K562 (cell line): ENCODE measurements around the gene LIG3. TPM values are rescaled to one million over a fixed set of nuclear protein-coding genes. Genes with fewer than 3 reads are reported as not detected.

Experiments
- CEBPG ChIP-seq, 3 experiments: fragments of 200-800 bp in 1 of 3; sonication (Bioruptor generic) in 1 of 3; sonication (generic) in 1 of 3; formaldehyde crosslinking in 1 of 3; IDR thresholded peaks in 2 of 3; conservative IDR thresholded peaks in 1 of 3; 2 replicates each; pipeline versions ENCODE4 v1.6.1 to v1.8.0; 2016 to 2022; ENCODE audit warnings: missing compliant biosample characterization in 2 of 3, missing genetic modification characterization in 2 of 3, mild to moderate bottlenecking in 1 of 3, missing genetic modification reagents in 1 of 3
- E2F3 ChIP-seq: fragments of 250-450 bp; sonication (Bioruptor Pico); IDR thresholded peaks from 2 replicates; pipeline ENCODE4 v1.4.0; 2020; ENCODE audit warnings: mild to moderate bottlenecking
- EP300 ChIP-seq: IDR thresholded peaks from 2 replicates; pipeline ENCODE4 v1.6.1; 2012; ENCODE audit warnings: low read length, improper control_type of control experiment
- GTF2F1 ChIP-seq: IDR thresholded peaks from 2 replicates; pipeline ENCODE4 v1.6.1; 2011; ENCODE audit warnings: low read depth, low read length, improper control_type of control experiment
- HDAC1 ChIP-seq, 2 experiments: fragments of 450-650 bp; IDR thresholded peaks; 2 replicates each; pipeline ENCODE4 v1.6.1; 2016 to 2017; ENCODE audit warnings: inconsistent platforms in 1 of 2, mild to moderate bottlenecking in 1 of 2, moderate library complexity in 1 of 2
- HMGXB4 ChIP-seq: sonication (generic); formaldehyde crosslinking; IDR thresholded peaks from 2 replicates; pipeline ENCODE4 v1.8.1; 2023; ENCODE audit warnings: mild to moderate bottlenecking, missing genetic modification reagents
- HNRNPH1 ChIP-seq: fragments of 200-400 bp; formaldehyde crosslinking; optimal IDR thresholded peaks from 2 replicates; pipeline ENCODE3; 2017; ENCODE audit warnings: low read depth, mild to moderate bottlenecking, low read length, moderate library complexity
- KAT8 ChIP-seq: fragments of 450-650 bp; IDR thresholded peaks from 2 replicates; pipeline ENCODE4 v1.6.1; 2016; ENCODE audit warnings: low read depth, mild to moderate bottlenecking
- KLF13 ChIP-seq: fragments of 450-650 bp; IDR thresholded peaks from 2 replicates; pipeline ENCODE4 v1.6.1; 2016; ENCODE audit warnings: missing genetic modification characterization, low read depth, mild to moderate bottlenecking, missing compliant biosample characterization, moderate library complexity, borderline replicate concordance
- MAX ChIP-seq: sonication (generic); formaldehyde crosslinking; IDR thresholded peaks from 2 replicates; pipeline ENCODE4 v1.9.0; 2022; ENCODE audit warnings: mild to moderate bottlenecking, missing genetic modification reagents
- MBD2 ChIP-seq: sonication (generic); IDR thresholded peaks from 2 replicates; pipeline ENCODE4 v1.6.1; 2016; ENCODE audit warnings: low read depth, borderline replicate concordance
- PML ChIP-seq: IDR thresholded peaks from 2 replicates; pipeline ENCODE4 v1.6.1; 2012; ENCODE audit warnings: low read length, inconsistent platforms
- POLR2G ChIP-seq: fragments of 200-400 bp; formaldehyde crosslinking; IDR thresholded peaks from 2 replicates; pipeline ENCODE4 v1.6.1; 2017; ENCODE audit warnings: low read depth, mild to moderate bottlenecking, antibody characterized with exemption, low read length, moderate library complexity
- RBM34 ChIP-seq: fragments of 200-400 bp; formaldehyde crosslinking; IDR thresholded peaks from 2 replicates; pipeline ENCODE4 v1.6.1; 2018; ENCODE audit warnings: low read length, borderline replicate concordance; ENCODE audit not compliant: insufficient read depth
- SIN3A ChIP-seq, 2 experiments: fragments of 150-350 bp in 1 of 2; IDR thresholded peaks; 2 replicates each; pipeline ENCODE4 v1.6.1; 2011 to 2016; ENCODE audit warnings: borderline replicate concordance in 2 of 2, low read depth in 2 of 2, low read length in 2 of 2, mild to moderate bottlenecking in 2 of 2, moderate library complexity in 2 of 2; ENCODE audit not compliant: control insufficient read depth in 1 of 2
- THRA ChIP-seq: fragments of 450-650 bp; IDR thresholded peaks from 2 replicates; pipeline ENCODE4 v1.6.1; 2017; ENCODE audit warnings: mild to moderate bottlenecking, moderate library complexity
- ZC3H4 ChIP-seq: sonication (generic); formaldehyde crosslinking; IDR thresholded peaks from 2 replicates; pipeline ENCODE4 v1.9.0; 2021; ENCODE audit warnings: missing genetic modification reagents, borderline replicate concordance
- ZC3H8 ChIP-seq: fragments of 450-650 bp; IDR thresholded peaks from 2 replicates; pipeline ENCODE4 v1.6.1; 2017
- ZNF436 ChIP-seq: fragments of 250-450, 450-650 bp; sonication (Bioruptor Pico); formaldehyde crosslinking; IDR thresholded peaks from 2 replicates; pipeline ENCODE4 v1.7.0; 2020; ENCODE audit warnings: mild to moderate bottlenecking
- polyA plus RNA-seq, 8 experiments: library from polyadenylated mRNA; depleted of rRNA in 4 of 8; stranded (reverse) in 5 of 8; unstranded in 3 of 8; fragments of >200 nt; fragmentation: Nextera tagmentation in 2 of 8; fragmentation: Illumina TruSeq in 1 of 8; extraction: Ambion mirVana in 2 of 8; extraction: Trizol in 1 of 8; gene quantifications; 2 replicates each; pipeline versions ENCODE4 v1.2.1 to v1.2.3, GENCODE V29; 2011 to 2014; ENCODE audit warnings: inconsistent platforms in 1 of 8, missing spikeins in 1 of 8
- total RNA-seq, 7 experiments: library from RNA; depleted of rRNA in 6 of 7; stranded (reverse); fragments of >200 nt in 6 of 7; fragmentation: Illumina TruSeq in 2 of 7; extraction: Trizol in 2 of 7; gene quantifications; 2 replicates each; pipeline versions ENCODE4 v1.2.1 to v1.2.3, GENCODE V29; 2011 to 2021; ENCODE audit warnings: low replicate concordance in 1 of 7
- TF ChIP-seq, protein P1 (sequence below): sonication (generic); formaldehyde crosslinking; IDR thresholded peaks from 2 replicates; pipeline ENCODE4 v1.8.0; 2022; ENCODE audit warnings: mild to moderate bottlenecking, missing genetic modification reagents
- TF ChIP-seq, protein P2 (sequence below), 2 experiments: fragments of 200-800 bp in 1 of 2; sonication (Bioruptor generic) in 1 of 2; sonication (generic) in 1 of 2; formaldehyde crosslinking in 1 of 2; IDR thresholded peaks in 1 of 2; conservative IDR thresholded peaks in 1 of 2; 2 replicates each; pipeline versions ENCODE4 v1.5.0 to v1.6.1; 2016 to 2020; ENCODE audit warnings: missing compliant biosample characterization in 1 of 2, missing genetic modification characterization in 1 of 2, missing genetic modification reagents in 1 of 2
- TF ChIP-seq, protein P3 (sequence below): fragments of 250-450 bp; sonication (Bioruptor Pico); IDR thresholded peaks from 2 replicates; pipeline ENCODE4 v1.8.0; 2021; ENCODE audit warnings: borderline replicate concordance, mild to moderate bottlenecking, moderate library complexity; ENCODE audit not compliant: poor library complexity, severe bottlenecking

The LIG3 gene
- total and polyA plus RNA-seq, 9 of the 15 experiments (the other 6 are each of a cell fraction or from before 2014, with no cell fraction given) = 7.6 to 75.0 (median 43.0) TPM

DNA sequence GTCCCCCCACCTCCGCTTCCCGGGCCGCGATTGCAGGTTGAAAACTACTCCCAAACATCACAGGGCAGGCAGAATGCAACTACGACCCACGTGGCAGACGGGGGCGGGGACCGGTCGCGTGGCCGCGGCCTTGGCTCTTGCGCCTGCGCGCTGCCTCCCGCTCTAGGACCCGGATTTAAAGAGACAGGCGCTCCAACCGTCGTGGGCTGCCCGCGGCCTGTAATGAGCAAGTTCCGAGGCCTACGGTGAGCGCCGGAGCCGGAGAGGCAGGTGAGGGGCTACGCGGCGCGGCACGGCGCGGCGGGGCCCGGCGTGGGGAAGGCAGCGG, at the start of gene LIG3 (continued):
- TF ChIP-seq PML = 0 out of 2 replicates have a peak, but pooled peaks have one; percentile 35
- peak in 1 of 2 experiments; percentile 95; a peak in 2 of 4 replicates for TF ChIP-seq HDAC1 (IDR thresholded peaks at IDR 0.05)
- TF ChIP-seq KLF13 (tag) = peak; percentile 97
- TF ChIP-seq EP300 = peak; percentile 25
- TF ChIP-seq MBD2 = peak; percentile 43; the same call in 1 of the 2 replicates
- TF ChIP-seq E2F3 (CRISPR knock-in tag) = peak; percentile 32; the same call in 1 of the 2 replicates
- TF ChIP-seq RBM34 = no peak
- TF ChIP-seq, protein P1, sequence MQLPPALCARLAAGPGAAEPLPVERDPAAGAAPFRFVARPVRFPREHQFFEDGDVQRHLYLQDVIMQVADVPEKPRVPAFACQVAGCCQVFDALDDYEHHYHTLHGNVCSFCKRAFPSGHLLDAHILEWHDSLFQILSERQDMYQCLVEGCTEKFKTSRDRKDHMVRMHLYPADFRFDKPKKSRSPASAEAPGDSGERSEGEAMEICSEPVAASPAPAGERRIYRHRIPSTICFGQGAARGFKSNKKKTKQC (CRISPR knock-in tag) = peak; percentile 77
- TF ChIP-seq ZC3H4 (CRISPR knock-in tag) = no peak
- TF ChIP-seq ZNF436 (CRISPR knock-in tag) = no peak
- TF ChIP-seq MAX = peak; percentile 97
- TF ChIP-seq, protein P2, sequence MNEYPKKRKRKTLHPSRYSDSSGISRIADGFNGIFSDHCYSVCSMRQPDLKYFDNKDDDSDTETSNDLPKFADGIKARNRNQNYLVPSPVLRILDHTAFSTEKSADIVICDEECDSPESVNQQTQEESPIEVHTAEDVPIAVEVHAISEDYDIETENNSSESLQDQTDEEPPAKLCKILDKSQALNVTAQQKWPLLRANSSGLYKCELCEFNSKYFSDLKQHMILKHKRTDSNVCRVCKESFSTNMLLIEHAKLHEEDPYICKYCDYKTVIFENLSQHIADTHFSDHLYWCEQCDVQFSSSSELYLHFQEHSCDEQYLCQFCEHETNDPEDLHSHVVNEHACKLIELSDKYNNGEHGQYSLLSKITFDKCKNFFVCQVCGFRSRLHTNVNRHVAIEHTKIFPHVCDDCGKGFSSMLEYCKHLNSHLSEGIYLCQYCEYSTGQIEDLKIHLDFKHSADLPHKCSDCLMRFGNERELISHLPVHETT (CRISPR knock-in tag; conservative IDR thresholded peaks at IDR 0.05 in 1 of 2, IDR thresholded peaks at IDR 0.05 in 1 of 2) = 0 out of 4 replicates have a peak, but pooled peaks of 1 of the 2 experiments have one; percentile 43
- TF ChIP-seq THRA = no peak
- peak; percentile 66 for TF ChIP-seq HMGXB4 (CRISPR knock-in tag)
- TF ChIP-seq, protein P3, sequence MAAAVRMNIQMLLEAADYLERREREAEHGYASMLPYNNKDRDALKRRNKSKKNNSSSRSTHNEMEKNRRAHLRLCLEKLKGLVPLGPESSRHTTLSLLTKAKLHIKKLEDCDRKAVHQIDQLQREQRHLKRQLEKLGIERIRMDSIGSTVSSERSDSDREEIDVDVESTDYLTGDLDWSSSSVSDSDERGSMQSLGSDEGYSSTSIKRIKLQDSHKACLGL (CRISPR knock-in tag) = peak; percentile 95
- 0 out of 2 replicates have a peak, but pooled peaks have one; percentile 42 for TF ChIP-seq GTF2F1
- no peak for TF ChIP-seq POLR2G
- TF ChIP-seq HNRNPH1 = no peak
- TF ChIP-seq KAT8 = no peak
- no peak for TF ChIP-seq CEBPG (CRISPR knock-in tag; IDR thresholded peaks at IDR 0.05)
- TF ChIP-seq CEBPG (tag; conservative IDR thresholded peaks at IDR 0.05 in 1 of 2, IDR thresholded peaks at IDR 0.05 in 1 of 2) = 0 out of 4 replicates have a peak, but pooled peaks of 1 of the 2 experiments have one; percentile 12
- no peak for TF ChIP-seq ZC3H8
- TF ChIP-seq SIN3A (IDR thresholded peaks at IDR 0.05; ENCODE audit: borderline replicate concordance in 2 of 2, control insufficient read depth in 1 of 2, low read depth in 2 of 2, low read length in 2 of 2) = peak; percentile 59 to 96; a peak in 2 of 4 replicates
